ENCODE measurements around the gene OR2W1. TPM values are rescaled to one million over a fixed set of nuclear protein-coding genes. Genes with fewer than 3 reads are reported as not detected.

OR2W1 gene, protein sequence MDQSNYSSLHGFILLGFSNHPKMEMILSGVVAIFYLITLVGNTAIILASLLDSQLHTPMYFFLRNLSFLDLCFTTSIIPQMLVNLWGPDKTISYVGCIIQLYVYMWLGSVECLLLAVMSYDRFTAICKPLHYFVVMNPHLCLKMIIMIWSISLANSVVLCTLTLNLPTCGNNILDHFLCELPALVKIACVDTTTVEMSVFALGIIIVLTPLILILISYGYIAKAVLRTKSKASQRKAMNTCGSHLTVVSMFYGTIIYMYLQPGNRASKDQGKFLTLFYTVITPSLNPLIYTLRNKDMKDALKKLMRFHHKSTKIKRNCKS
- not detected for total RNA-seq

DNA sequence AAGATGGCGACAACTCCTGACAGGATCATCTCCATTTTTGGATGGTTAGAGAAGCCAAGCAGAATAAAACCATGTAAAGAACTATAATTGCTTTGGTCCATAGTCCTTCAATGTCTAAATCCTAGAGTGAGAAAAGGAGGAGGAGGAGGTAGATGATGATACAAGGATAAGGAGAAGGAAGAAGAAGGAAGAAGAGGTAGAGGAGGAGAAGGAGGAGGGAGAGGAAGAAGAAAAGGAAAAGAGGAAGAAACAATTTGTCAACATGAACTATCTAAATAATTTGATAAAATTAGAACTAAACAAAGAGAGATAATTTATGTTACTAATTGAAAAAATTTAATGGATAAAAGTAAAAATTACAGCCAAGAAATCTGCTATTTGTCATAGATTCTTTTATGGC lies at the start of gene OR2W1:
Gene OR2W1 (minus strand): TSS at position 101 of the 400 bp plus-strand sequence. CDS start 0 bp downstream, at position 101.
- Mint-ChIP-seq H3K27me3 (peaks cover 32% of the 10 kb centered on the region), H3K4me1 (ENCODE audit: low read depth) (no peaks in the 10 kb centered on the region), H3K36me3 (ENCODE audit: low read depth) (no peaks in the 10 kb centered on the region), H3K9me3 (peaks cover 3% of the 10 kb centered on the region), H3K27ac (no peak within 1 kb of the TSS), H3K4me3 (no peak within 1 kb of the TSS)
- no peak for TF ChIP-seq CTCF (IDR thresholded peaks at IDR 0.05)
- DNase-seq (no peak), ATAC-seq (no peak)
- intact Hi-C loops (cut with micrococcal nuclease) = no loop called here
- ChIA-PET POLR2A (no interaction called here), CTCF (no interaction called here)

DNA sequence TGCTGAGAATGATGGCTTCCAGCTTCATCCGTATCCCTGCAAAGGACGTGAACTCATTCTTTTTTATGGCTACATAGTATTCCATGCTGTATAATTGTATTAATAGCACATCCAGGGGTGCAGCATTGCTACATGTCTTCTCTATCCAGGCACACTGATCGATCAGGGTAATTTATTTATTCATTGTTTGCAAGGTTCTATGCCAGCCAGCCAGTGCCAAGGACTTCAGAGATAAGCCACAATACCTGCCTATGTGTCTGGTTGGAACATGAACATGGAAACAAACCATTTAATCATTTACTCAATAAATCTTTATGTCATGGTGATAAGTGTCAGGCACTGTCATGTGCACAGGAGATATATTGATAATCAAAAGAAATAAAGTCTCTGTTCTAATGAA lies 48.0 kb upstream of the OR2W1 start:
- peaks cover 24% of the 10 kb centered on the region for H3K27me3 Mint-ChIP-seq

DNA sequence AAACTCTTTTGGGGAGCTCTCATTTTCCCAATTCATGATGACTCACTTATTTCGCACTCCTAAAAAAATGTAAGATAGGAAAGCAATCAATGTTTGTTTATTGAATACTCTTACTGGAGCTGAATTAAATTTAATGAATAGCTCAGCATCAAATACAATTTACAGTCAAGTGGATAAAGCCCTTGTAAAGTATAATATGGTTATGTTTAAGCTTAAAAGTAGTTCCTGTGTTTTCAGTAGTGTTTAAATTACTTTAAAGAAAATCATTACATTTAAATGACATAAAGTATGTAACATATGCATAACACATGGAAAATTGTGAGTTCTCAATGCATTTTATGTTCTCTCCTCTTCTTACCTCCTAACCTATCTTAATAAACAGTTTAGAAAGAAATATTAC lies 42.2 kb upstream of the OR2W1 start, which contains the start of gene OR2B3:
Gene OR2B3 (minus strand): TSS at position 101 of the 400 bp plus-strand sequence. CDS start 65 bp downstream, at position 36.
- ChIA-PET CTCF (no interaction called here), POLR2A (interaction anchor here (0.6 kb wide), 1 partner anchor 502 kb away, joined by 4 read pairs; no protein-coding TSS in a partner anchor)
- Mint-ChIP-seq H3K4me1 (ENCODE audit: low read depth) (no peaks in the 10 kb centered on the region), H3K27me3 (peaks cover 30% of the 10 kb centered on the region), H3K9me3 (no peaks in the 10 kb centered on the region), H3K36me3 (ENCODE audit: low read depth) (no peaks in the 10 kb centered on the region), H3K27ac (no peak within 1 kb of the TSS), H3K4me3 (no peak within 1 kb of the TSS)
- no peak for ATAC-seq
- intact Hi-C loops (cut with micrococcal nuclease) = no loop called here
- DNase-seq = no peak
- no peak for TF ChIP-seq CTCF (IDR thresholded peaks at IDR 0.05)

More for the DNA sequence above, 48.0 kb upstream of the OR2W1 start:
- Mint-ChIP-seq H3K27ac (no peak overlapping the region), H3K9me3 (no peaks in the 10 kb centered on the region), H3K4me1 (ENCODE audit: low read depth) (no peaks in the 10 kb centered on the region), H3K36me3 (ENCODE audit: low read depth) (no peaks in the 10 kb centered on the region), H3K4me3 (no peak overlapping the region)
- DNase-seq (no peak), ATAC-seq (no peak)
- intact Hi-C loops (cut with micrococcal nuclease) = no loop called here
- ChIA-PET POLR2A (no interaction called here), CTCF (no interaction called here)
- no peak for TF ChIP-seq CTCF (IDR thresholded peaks at IDR 0.05)

DNA sequence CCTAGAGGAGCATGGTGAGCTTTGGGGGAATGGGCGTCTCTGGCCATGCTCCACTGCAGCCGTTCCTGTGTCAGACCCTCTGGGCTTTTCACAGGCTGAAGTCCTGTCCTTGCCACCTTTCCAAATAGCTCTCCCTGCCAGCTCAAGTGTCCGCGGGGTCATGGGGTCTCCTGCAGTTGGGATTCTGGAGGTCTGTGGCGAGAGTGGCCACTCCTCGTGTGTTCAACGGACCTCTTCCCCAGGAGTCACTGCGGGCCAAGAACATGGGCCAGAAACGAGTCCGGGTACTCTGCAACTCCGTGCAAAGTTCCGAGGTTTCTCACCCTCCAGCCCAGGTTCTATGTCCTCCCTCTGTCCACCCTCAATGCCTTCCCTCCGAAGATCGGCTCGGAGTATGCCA lies 37.5 kb upstream of the OR2W1 start:
- ATAC-seq (no peak), DNase-seq (no peak)
- H3K4me3 Mint-ChIP-seq = no peak overlapping the region
- no peak for TF ChIP-seq CTCF (IDR thresholded peaks at IDR 0.05)
- POLR2A ChIA-PET = no interaction called here
- no peaks in the 10 kb centered on the region for H3K4me1 Mint-ChIP-seq (ENCODE audit: low read depth)
- CTCF ChIA-PET = no interaction called here
- H3K36me3 Mint-ChIP-seq (ENCODE audit: low read depth) = no peaks in the 10 kb centered on the region
- no peaks in the 10 kb centered on the region for H3K9me3 Mint-ChIP-seq
- intact Hi-C loops (cut with micrococcal nuclease) = no loop called here
- no peak overlapping the region for H3K27ac Mint-ChIP-seq
- peaks cover 13% of the 10 kb centered on the region for H3K27me3 Mint-ChIP-seq

GRCh38 chr6:29081312-29081711 lies 36.3 kb upstream of the OR2W1 start:
- ChIA-PET CTCF (no interaction called here), POLR2A (no interaction called here)
- intact Hi-C loops (cut with micrococcal nuclease) = no loop called here

More at GRCh38 chr6:29081312-29081711, 36.3 kb upstream of the OR2W1 start:
- no peak for DNase-seq
- no peaks in the 10 kb centered on the region for H3K9me3 Mint-ChIP-seq
- no peaks in the 10 kb centered on the region for H3K4me1 Mint-ChIP-seq (ENCODE audit: low read depth)
- no peak for TF ChIP-seq CTCF (IDR thresholded peaks at IDR 0.05)
- H3K36me3 Mint-ChIP-seq (ENCODE audit: low read depth) = no peaks in the 10 kb centered on the region
- H3K27ac Mint-ChIP-seq = no peak overlapping the region
- no peak for ATAC-seq
- H3K27me3 Mint-ChIP-seq = peaks cover 7% of the 10 kb centered on the region
- no peak overlapping the region for H3K4me3 Mint-ChIP-seq
